A549 treated with dexamethasone at 1 μM for 4 hours (cell line): ENCODE results near the gene PCDHB1. TPM values are rescaled to one million over a fixed set of nuclear protein-coding genes. Genes with fewer than 3 reads are reported as not detected.

Experiments
- total RNA-seq: library from RNA; stranded (reverse); fragments of 200-300 nt; extraction: Qiagen RNA extraction; gene quantifications from 5 replicates; pipeline ENCODE4 v1.2.3, GENCODE V29; 2022

The PCDHB1 gene
- not detected in 5 replicates for total RNA-seq

GRCh38 chr5:141050622-141051520, at the start of gene PCDHB1:
Gene PCDHB1, plus strand, starts transcription at chr5:141051374. Its CDS starts 97 bp downstream, at chr5:141051471.

GRCh38 chr5:141094481-141095262, 43.5 kb downstream of the PCDHB1 start, which contains the start of gene PCDHB2:
Gene PCDHB2, plus strand, starts transcription at chr5:141094615. Its CDS starts 176 bp downstream, at chr5:141094791.

GRCh38 chr5:141100243-141100805, 49.1 kb downstream of the PCDHB1 start, which contains the start of gene PCDHB3:
Gene PCDHB3, plus strand, starts transcription at chr5:141100473. Its CDS starts 177 bp downstream, at chr5:141100650.

Other genes with a start within 250 kb of the PCDHB1 start
- gene PCDHA4, start 244.3 kb upstream of the PCDHB1 start, total RNA-seq = 1.4 to 2.3 TPM (median 1.8 TPM) in 5 replicates
- 0.52 to 0.95 TPM (median 0.85 TPM) in 5 replicates for gene PCDHA5, start 229.8 kb upstream of the PCDHB1 start, total RNA-seq
- 0.03 to 0.13 TPM (median 0.04 TPM) in 5 replicates for gene PCDHA6, start 223.4 kb upstream of the PCDHB1 start, total RNA-seq
- gene PCDHA7, start 217.1 kb upstream of the PCDHB1 start, total RNA-seq = 0.07 to 0.16 TPM (median 0.12 TPM) in 5 replicates
- gene PCDHA8, start 210.2 kb upstream of the PCDHB1 start, total RNA-seq = 0.03 to 0.06 TPM (median 0.04 TPM) in 5 replicates
- 0.01 TPM in 1 of 5 replicates, not detected in the others for gene PCDHA9, start 203.0 kb upstream of the PCDHB1 start, total RNA-seq
- under 0.01 to 0.05 TPM (median 0.02 TPM) in 3 of 5 replicates, not detected in the others for gene PCDHA10, start 195.5 kb upstream of the PCDHB1 start, total RNA-seq
- gene PCDHA11, start 182.4 kb upstream of the PCDHB1 start, total RNA-seq = 0.07 to 0.34 TPM (median 0.11 TPM) in 5 replicates
- gene PCDHA12, start 176.1 kb upstream of the PCDHB1 start, total RNA-seq = 2.8 to 3.7 TPM (median 2.9 TPM) in 5 replicates
- 0.04 to 0.09 TPM (median 0.06 TPM) in 4 of 5 replicates, not detected in the other for gene PCDHA13, start 169.2 kb upstream of the PCDHB1 start, total RNA-seq
- 1.5 to 2.7 TPM (median 2.2 TPM) in 5 replicates for gene PCDHAC1, start 125.1 kb upstream of the PCDHB1 start, total RNA-seq
- gene PCDHAC2, start 84.9 kb upstream of the PCDHB1 start, total RNA-seq = 3.2 to 4.6 TPM (median 4.2 TPM) in 5 replicates
- 3.1 to 3.9 TPM (median 3.5 TPM) in 5 replicates for gene PCDHB2, start 43.2 kb downstream of the PCDHB1 start, total RNA-seq
- 0.04 to 0.30 TPM (median 0.15 TPM) in 4 of 5 replicates, not detected in the other for gene PCDHB3, start 49.1 kb downstream of the PCDHB1 start, total RNA-seq
- gene PCDHB4, start 70.4 kb downstream of the PCDHB1 start, total RNA-seq = 0.02 to 0.12 TPM (median 0.02 TPM) in 3 of 5 replicates, not detected in the others
- 1.1 to 1.6 TPM (median 1.4 TPM) in 5 replicates for gene PCDHB5, start 83.8 kb downstream of the PCDHB1 start, total RNA-seq
- gene PCDHB6, start 98.7 kb downstream of the PCDHB1 start, total RNA-seq = 0.74 to 1.2 TPM (median 0.88 TPM) in 5 replicates
- gene PCDHB7, start 121.3 kb downstream of the PCDHB1 start, total RNA-seq = 0.02 TPM in 1 of 5 replicates, not detected in the others
- gene PCDHB8, start 126.4 kb downstream of the PCDHB1 start, total RNA-seq = 0.15 to 0.41 TPM (median 0.29 TPM) in 5 replicates
- gene PCDHB16, start 131.0 kb downstream of the PCDHB1 start, total RNA-seq = 0.05 to 0.15 TPM (median 0.09 TPM) in 5 replicates
- gene PCDHB9, start 135.8 kb downstream of the PCDHB1 start, total RNA-seq = 0.02 to 0.07 TPM in 2 of 5 replicates, not detected in the others
- 0.06 to 0.08 TPM (median 0.07 TPM) in 3 of 5 replicates, not detected in the others for gene PCDHB10, start 141.0 kb downstream of the PCDHB1 start, total RNA-seq
- 0.07 to 0.08 TPM (median 0.07 TPM) in 4 of 5 replicates, not detected in the other for gene PCDHB11, start 148.3 kb downstream of the PCDHB1 start, total RNA-seq
- gene PCDHB12, start 157.3 kb downstream of the PCDHB1 start, total RNA-seq = 0.03 to 0.05 TPM in 2 of 5 replicates, not detected in the others
- gene PCDHB13, start 162.5 kb downstream of the PCDHB1 start, total RNA-seq = 0.04 to 0.09 TPM (median 0.07 TPM) in 5 replicates
- 0.01 to 0.09 TPM (median 0.06 TPM) in 5 replicates for gene PCDHB14, start 172.0 kb downstream of the PCDHB1 start, total RNA-seq
- gene PCDHB15, start 194.0 kb downstream of the PCDHB1 start, total RNA-seq = 0.05 to 0.16 TPM (median 0.05 TPM) in 5 replicates